Neutrophil (primary cell): Measurements from ENCODE around the gene CCSER1.

Source experiments
- H3K27ac ChIP-seq: fragments of 200-600 bp; sonication (generic); 2 replicates; pipeline ENCODE4 v1.5.1; 2016; ENCODE audit warnings: mild to moderate bottlenecking, moderate library complexity
- H3K27me3 ChIP-seq: fragments of 200-600 bp; sonication (generic); 2 replicates; pipeline ENCODE4 v1.6.0; 2016; ENCODE audit warnings: mild to moderate bottlenecking
- H3K36me3 ChIP-seq: fragments of 200-600 bp; sonication (generic); 2 replicates; pipeline ENCODE4 v1.5.1; 2017
- H3K4me1 ChIP-seq, 2 experiments: fragments of 200-600 bp in 1 of 2; sonication (generic) in 1 of 2; 1 replicate in 1 of 2; 2 replicates in 1 of 2; pipeline versions ENCODE4 v1.5.1 to v1.6.1; 2013 to 2016; ENCODE audit warnings: low read depth in 1 of 2, low read length in 1 of 2, mild to moderate bottlenecking in 1 of 2, moderate library complexity in 1 of 2; ENCODE audit not compliant: control insufficient read depth in 1 of 2, insufficient read depth in 1 of 2
- H3K4me3 ChIP-seq, 2 experiments: fragments of 200-600 bp in 1 of 2; sonication (generic) in 1 of 2; 1 replicate in 1 of 2; 2 replicates in 1 of 2; pipeline ENCODE4 v1.5.1; 2013 to 2016; ENCODE audit warnings: low read depth in 1 of 2, low read length in 1 of 2, mild to moderate bottlenecking in 1 of 2, moderate library complexity in 1 of 2
- H3K9me3 ChIP-seq: fragments of 200-600 bp; sonication (generic); 2 replicates; pipeline ENCODE4 v1.5.1; 2016
- CTCF ChIP-seq: fragments of 200-600 bp; sonication (generic); IDR thresholded peaks from 2 replicates; pipeline ENCODE4 v1.5.1; 2016; ENCODE audit warnings: antibody characterized with exemption

The CCSER1 gene

GRCh38 chr4:90733211-90733610 lies 606.0 kb downstream of the CCSER1 start:
- Histone ChIP-seq H3K27me3 (no peaks in the 10 kb centered on the region), H3K27ac (no peak overlapping the region), H3K36me3 (no peaks in the 10 kb centered on the region), H3K9me3 (no peaks in the 10 kb centered on the region), H3K4me3 (no peak overlapping the region), H3K4me1 (no peaks in the 10 kb centered on the region)
- TF ChIP-seq CTCF: no peak

GRCh38 chr4:90745176-90745575 lies 618.0 kb downstream of the CCSER1 start:
- TF ChIP-seq CTCF: no peak
- Histone ChIP-seq H3K36me3 (no peaks in the 10 kb centered on the region), H3K9me3 (no peaks in the 10 kb centered on the region), H3K4me1 (no peaks in the 10 kb centered on the region), H3K4me3 (no peak overlapping the region), H3K27ac (no peak overlapping the region), H3K27me3 (no peaks in the 10 kb centered on the region)

- TF ChIP-seq CTCF: no peak
- H3K9me3 ChIP-seq: no peaks in the 10 kb centered on the region
- H3K4me1 ChIP-seq: no peaks in the 10 kb centered on the region
- no peaks in the 10 kb centered on the region for H3K27me3 ChIP-seq
- no peak overlapping the region for H3K4me3 ChIP-seq
- no peak overlapping the region for H3K27ac ChIP-seq
- no peaks in the 10 kb centered on the region for H3K36me3 ChIP-seq
Observed at GRCh38 chr4:90753068-90753467, 625.9 kb downstream of the CCSER1 start.

GRCh38 chr4:90757534-90758060 lies 630.4 kb downstream of the CCSER1 start:
- H3K27ac ChIP-seq: no peak overlapping the region
- no peak for TF ChIP-seq CTCF
- no peak overlapping the region for H3K4me3 ChIP-seq
- no peaks in the 10 kb centered on the region for H3K4me1 ChIP-seq
- no peaks in the 10 kb centered on the region for H3K9me3 ChIP-seq
- H3K27me3 ChIP-seq: no peaks in the 10 kb centered on the region
- H3K36me3 ChIP-seq: no peaks in the 10 kb centered on the region

- TF ChIP-seq CTCF: no peak
- Histone ChIP-seq H3K4me1 (no peaks in the 10 kb centered on the region), H3K27ac (no peak overlapping the region), H3K36me3 (no peaks in the 10 kb centered on the region), H3K9me3 (no peaks in the 10 kb centered on the region), H3K27me3 (no peaks in the 10 kb centered on the region), H3K4me3 (no peak overlapping the region)
Observed at GRCh38 chr4:90760059-90760458, 632.9 kb downstream of the CCSER1 start.

- H3K9me3 ChIP-seq: no peaks in the 10 kb centered on the region
- no peak overlapping the region for H3K4me3 ChIP-seq
- no peak overlapping the region for H3K27ac ChIP-seq
- H3K4me1 ChIP-seq: no peaks in the 10 kb centered on the region
- no peaks in the 10 kb centered on the region for H3K27me3 ChIP-seq
- H3K36me3 ChIP-seq: no peaks in the 10 kb centered on the region
- no peak for TF ChIP-seq CTCF
Observed at GRCh38 chr4:90766837-90767236, 639.6 kb downstream of the CCSER1 start.
